ENCODE data around the gene RPH3AL.
"Not testable (repeated sequence)": the region's sequence is repeated elsewhere in the genome, so short reads cannot be mapped to it uniquely, and the experiment has no call there.

RPH3AL gene

GRCh38 chr17:274902-275301 lies 77.7 kb downstream of the RPH3AL start:
- Histone ChIP-seq H3K4me3 (no peak overlapping the region), H3K27ac (no peak overlapping the region)

DNA sequence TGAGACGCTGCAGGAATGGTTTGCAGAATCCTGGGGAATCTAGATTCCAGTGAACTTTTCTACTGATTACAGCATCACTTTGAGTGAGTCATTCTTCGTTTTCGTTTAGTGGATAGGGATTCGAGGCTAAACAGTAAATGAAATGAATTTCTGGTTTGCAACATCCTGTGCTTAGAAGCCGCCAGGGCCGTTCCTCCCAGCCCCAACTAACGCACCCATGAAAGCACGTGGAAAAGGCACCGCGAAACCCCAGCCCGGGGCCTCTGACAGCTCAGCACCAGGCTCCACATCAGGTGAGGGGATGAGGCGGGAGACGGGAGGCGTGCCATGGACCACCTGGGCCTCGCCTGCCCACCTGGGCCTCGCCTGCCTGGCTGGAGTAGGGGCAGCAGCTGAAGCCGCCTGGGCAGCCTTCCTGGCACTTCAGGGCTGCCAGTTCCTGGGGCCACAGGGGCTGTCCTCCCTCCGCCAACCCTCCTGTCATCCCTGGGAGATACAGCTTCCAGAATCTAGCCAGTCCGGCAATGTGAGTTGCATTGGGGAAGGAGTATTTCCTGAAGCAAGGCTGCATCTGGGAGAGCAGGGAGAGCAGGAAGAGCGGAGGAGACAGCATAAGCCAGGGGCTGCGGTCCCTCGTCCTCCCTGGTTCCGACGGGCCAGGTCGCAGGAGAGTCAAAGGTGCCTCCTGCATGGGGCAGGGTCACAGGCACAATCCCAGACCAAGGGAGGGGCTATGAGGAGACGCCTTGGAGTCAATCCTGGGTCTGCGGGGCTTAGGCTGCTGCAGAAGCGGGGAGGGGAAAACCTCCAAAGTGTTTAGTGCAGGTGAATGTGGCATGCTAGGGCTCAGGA lies 78.4 kb downstream of the RPH3AL start:
- no peak overlapping the region for H3K27ac ChIP-seq
- no peak overlapping the region for H3K4me3 ChIP-seq

DNA sequence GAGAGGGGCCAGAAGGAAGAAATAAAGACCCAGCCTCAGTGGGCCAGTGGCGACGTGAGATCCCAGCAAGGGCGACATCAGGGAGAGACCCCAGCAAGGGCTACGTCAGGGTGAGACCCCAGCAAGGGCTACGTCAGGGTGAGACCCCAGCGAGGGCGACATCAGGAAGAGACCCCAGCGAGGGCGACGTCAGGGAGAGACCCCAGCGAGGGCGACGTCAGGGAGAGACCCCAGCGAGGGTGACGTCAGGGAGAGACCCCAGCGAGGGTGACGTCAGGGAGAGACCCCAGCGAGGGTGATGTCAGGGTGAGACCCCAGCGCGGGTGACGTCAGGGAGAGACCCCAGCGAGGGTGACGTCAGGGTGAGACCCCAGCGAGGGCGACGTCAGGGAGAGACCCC lies 79.8 kb downstream of the RPH3AL start:
- not testable (repeated sequence) for H3K4me3 ChIP-seq, H3K27ac ChIP-seq

- not testable (repeated sequence) for H3K4me3 ChIP-seq, H3K27ac ChIP-seq
Measured at GRCh38 chr17:271928-272623, 80.5 kb downstream of the RPH3AL start.

DNA sequence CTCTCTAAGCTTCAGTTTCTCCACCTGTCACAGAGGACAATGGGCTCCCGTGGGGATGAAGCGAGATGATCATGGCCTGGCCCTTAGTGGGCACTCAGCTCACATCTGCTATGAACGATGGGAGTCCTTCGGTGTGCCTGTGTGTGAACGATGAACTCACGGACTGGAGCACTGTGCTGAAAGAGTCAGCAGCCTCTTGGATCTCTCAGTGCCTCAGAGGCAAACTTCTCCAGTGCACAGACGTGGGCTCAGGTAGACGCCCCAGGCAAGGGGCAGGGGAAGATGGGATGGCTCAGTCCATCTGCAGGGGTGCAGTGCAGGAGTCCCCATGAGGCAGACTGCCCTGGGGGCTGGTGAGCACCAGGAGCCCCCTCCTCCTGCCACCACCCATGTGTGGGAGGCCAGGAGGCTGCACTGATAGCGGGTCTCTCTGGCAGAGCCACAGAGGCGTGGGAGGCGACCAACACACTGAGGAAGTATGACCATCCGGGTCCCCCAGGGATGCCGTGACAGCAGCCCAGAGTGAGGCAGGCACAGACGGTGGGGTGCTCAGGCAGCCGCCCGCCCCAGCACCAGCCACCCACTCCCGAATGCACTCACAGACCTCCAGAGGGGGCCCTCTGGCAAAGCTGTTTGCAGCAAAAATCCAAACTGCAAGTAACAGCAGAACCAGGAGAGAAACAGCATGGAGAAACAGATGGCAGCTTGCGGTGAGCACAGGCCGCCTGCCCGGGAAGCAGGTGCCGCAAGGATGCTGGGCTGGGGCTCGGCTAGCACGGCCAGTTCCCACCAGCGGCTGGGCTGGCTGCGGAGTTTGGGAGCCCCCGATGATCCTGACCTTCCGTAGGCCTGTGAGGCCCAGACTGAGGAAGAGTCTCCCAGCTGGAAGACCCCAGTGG lies 82.7 kb downstream of the RPH3AL start:
- no peak overlapping the region for H3K27ac ChIP-seq

DNA sequence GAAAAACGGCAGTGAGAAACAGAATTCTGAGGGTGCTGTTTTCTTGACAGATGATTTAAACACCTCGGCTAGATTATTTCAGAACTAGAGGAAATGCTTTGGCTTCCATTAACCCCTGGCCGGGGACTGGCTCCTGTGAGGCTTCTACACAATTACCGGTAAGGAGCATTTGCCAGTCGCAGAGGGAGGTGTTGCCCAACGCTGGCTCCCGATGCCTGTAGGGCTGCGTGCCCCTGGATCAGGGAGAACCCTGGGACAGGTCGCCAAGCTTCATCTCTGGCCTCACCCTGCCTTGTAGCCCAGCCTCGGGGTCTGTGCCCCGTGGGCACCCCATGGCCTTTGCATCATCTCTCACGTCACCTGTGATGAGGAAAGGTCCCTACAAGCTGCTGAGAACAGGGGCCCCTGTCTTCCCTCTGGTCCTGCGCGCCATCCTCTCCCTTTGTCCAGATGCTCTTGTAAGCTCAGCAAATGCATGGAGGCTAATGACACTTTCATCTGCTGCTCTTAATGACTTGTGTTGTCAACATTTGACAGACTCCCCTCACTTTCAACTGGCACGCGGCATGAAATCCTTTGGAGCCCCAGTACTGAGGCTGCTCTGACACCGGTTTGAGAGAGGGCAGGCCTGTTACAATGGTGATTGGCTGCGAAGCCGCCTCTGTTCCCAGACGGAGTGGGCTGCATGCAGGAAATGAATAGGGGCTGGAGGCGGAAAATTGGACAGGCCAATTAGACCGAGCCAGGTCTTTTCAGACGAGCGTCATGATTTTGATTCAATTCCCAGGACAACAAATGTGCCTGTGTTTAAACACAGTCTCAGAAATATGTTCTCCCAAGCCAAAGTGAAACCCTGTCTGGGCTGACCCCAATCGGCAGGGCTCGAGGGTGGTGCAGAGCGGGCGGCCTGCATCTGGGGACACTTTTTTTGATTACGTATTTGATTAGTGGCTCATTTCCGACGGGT lies 85.6 kb downstream of the RPH3AL start:
- Histone ChIP-seq H3K4me3 (no peak overlapping the region), H3K27ac (peak overlapping the region in 4 of 21 experiments; percentile 19 to 68 (median 53))

More for the DNA sequence above, 82.7 kb downstream of the RPH3AL start:
- no peak overlapping the region for H3K4me3 ChIP-seq

DNA sequence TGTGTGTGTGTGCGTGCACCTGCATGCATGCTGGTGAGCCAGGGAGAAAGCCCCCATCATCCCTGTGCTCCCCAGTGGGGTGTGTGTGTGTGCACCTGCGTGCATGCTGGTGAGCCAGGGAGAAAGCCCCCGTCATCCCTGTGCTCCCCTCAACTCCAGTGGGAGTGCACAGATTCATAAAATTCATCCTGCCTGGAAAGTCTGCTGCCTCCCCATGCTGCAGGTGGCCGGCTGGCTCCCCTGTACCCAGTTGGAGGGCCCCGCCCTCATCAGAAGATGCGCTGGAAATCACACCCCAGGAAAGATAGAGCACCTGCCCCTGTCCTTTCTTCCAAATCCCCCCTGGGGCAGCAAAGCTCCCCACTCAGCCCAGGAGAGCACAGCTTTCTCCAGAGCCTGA lies 86.4 kb downstream of the RPH3AL start:
- no peak overlapping the region for H3K4me3 ChIP-seq
- peak overlapping the region in 4 of 21 experiments; percentile 19 to 68 (median 56) for H3K27ac ChIP-seq

GRCh38 chr17:265718-266117 lies 86.9 kb downstream of the RPH3AL start:
- Histone ChIP-seq H3K4me3 (no peak overlapping the region), H3K27ac (peak overlapping the region in 3 of 21 experiments; percentile 19 to 68 (median 49))

DNA sequence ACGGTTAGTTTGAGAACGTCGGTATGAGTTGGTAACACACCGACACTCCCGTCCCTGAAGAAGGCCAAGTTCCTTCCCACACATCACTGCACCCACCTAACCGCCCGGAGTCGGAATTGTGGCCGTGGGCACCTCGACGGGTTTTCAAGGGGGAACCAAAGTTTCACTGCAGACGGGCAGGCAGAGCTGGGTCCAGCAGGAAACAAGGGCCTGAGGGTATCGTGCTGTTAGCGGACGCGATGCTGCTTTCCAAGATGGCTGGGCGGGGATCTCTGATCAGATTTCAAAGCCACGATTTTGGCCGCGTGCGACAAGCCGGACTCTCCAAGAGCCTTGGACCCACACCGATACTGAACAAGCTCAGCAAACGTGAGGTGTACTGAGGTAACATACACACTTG lies 88.8 kb downstream of the RPH3AL start:
- Histone ChIP-seq H3K4me3 (no peak overlapping the region), H3K27ac (no peak overlapping the region)

DNA sequence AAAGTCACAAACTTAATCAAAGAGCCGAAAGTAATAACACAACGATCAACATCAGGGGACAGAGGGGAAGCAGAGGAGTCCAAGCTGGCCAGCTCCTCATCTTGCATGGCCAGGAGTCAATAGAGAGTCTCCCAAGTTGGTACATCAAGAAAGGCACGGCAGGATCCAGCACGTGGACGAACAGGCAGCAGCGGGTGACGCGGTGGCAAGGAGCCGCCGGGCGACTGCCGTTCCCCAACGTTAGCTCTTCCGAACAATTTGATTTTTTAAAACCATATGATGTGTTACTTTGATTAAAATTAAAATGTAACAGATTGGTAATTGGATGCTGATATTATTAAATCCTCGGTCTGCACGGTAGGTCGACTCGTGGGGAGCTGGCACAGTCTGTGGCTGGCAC lies 89.3 kb downstream of the RPH3AL start:
- Histone ChIP-seq H3K4me3 (no peak overlapping the region), H3K27ac (no peak overlapping the region)

- Histone ChIP-seq H3K27ac (peak overlapping the region in 2 of 21 experiments; percentile 25 to 57), H3K4me3 (no peak overlapping the region)
Measured at GRCh38 chr17:261635-262034, 91.0 kb downstream of the RPH3AL start.

GRCh38 chr17:260944-261343 lies 91.7 kb downstream of the RPH3AL start:
- H3K4me3 ChIP-seq = no peak overlapping the region
- H3K27ac ChIP-seq = peak overlapping the region in 3 of 21 experiments; percentile 25 to 57 (median 38)

- peak overlapping the region in 1 of 21 experiments; percentile 25 for H3K27ac ChIP-seq
- H3K4me3 ChIP-seq = no peak overlapping the region
Measured at GRCh38 chr17:260031-260791, 92.4 kb downstream of the RPH3AL start.

GRCh38 chr17:259341-259976 lies 93.1 kb downstream of the RPH3AL start:
- no peak overlapping the region for H3K4me3 ChIP-seq
- H3K27ac ChIP-seq = no peak overlapping the region

- Histone ChIP-seq H3K27ac (no peak overlapping the region), H3K4me3 (no peak overlapping the region)
Measured at GRCh38 chr17:258906-259305, 93.7 kb downstream of the RPH3AL start.

DNA sequence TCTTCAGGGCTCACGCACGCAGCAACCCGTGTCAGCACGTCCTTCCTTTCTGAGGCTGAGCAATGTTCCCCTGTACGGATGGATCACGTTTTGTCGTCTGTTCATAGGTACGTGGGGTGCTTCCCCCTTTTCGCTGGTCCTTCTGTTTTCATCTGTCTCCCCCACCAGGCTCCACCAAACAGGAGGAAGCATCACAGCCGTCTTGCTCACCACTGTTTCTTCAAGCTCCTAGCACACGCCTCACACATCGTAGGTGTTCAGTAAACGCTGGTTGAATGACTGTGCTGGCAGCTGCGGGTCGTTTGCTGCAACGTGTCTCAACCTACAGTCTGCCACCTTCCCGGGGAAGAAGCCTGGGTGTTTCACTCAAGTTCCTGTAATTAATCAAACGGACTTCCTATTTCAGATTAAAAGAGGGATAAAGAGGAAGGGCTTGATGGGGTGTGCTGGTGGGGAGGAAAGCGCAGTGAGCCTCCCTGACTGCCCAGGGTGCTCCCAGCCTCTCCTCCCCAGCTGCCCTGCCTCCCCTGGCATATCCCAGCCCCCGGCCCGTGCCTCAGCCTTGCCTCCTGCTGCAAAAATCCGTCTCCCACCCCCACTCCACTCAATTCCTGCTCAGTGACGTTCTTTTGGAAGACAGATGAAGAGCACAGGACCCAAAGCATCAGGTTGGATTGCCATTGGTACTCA lies 94.4 kb downstream of the RPH3AL start:
- H3K27ac ChIP-seq = no peak overlapping the region
- no peak overlapping the region for H3K4me3 ChIP-seq
